ENCODE results near the gene SPNS2. TPM values are rescaled to one million over a fixed set of nuclear protein-coding genes. Genes with fewer than 3 reads are reported as not detected.
"Not testable (repeated sequence)": the region's sequence is repeated elsewhere in the genome, so short reads cannot be mapped to it uniquely, and the experiment has no call there.

SPNS2 gene
- total and polyA plus RNA-seq, 2 of the 8 experiments (the other 6 are each of a cell fraction or from before 2014, with no cell fraction given), result 1.2 to 1.5 TPM

DNA sequence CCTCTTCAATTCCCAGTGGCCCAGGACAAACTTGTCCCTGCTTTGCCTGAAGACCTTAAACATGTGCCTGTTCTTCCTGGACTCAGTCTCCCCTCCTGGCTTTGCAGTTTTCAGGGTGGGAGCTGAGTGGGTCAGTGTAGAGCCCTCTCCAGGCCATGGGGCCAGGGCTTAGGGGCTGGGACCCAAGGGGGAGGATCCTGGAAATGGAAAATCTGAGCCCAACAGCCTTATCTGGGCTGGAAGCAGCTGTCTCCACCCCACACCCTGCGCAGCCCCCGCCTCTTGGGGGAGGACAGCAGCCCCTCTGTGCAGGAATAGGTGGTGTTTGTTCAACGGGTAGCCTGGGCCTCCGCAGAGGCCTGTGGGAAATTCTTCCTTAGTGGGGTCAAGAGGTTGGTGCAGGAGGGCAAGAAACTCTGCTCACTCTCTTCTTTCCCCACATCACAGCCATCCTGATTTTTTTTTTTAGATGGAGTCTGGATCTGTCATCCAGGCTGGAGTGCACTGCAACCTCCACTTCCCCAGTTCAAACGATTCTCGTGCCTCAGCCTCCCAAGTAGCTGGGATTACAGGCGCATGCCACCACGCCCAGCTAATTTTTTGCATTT, 78.8 kb downstream of the SPNS2 start (continued):
- no peak for TF ChIP-seq CEBPB (IDR thresholded peaks at IDR 0.05; ENCODE audit: low read depth, low read length)

DNA sequence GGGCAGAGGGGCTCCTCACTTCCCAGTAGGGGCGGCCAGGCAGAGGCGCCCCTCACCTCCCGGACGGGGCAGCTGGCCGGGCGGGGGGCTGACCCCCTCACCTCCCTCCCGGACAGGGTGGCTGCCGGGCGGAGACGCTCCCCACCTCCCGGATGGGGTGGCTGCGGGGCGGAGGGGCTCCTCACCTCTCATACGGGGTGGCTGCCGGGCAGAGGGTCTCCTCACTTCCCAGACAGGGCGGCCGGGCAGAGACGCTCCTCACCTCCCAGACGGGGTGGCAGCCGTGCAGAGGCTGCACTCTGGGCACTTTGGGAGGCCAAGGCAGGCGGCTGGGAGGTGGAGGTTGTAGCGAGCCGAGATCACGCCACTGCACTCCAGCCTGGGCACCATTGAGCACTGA, 79.7 kb downstream of the SPNS2 start:
- H2AK5ac ChIP-seq (ENCODE audit: low read depth, low read length); H3K9me3 ChIP-seq (ENCODE audit: insufficient read depth in 2 of 2, low read depth in 1 of 2, low read length in 1 of 2); H3K14ac ChIP-seq (ENCODE audit: insufficient read length); H2AFZ ChIP-seq (ENCODE audit: low read length); H4K20me1 ChIP-seq (replicated peaks in 1 of 2; ENCODE audit: control insufficient read depth in 1 of 2, insufficient read depth in 2 of 2, low read length in 2 of 2); H3K4ac ChIP-seq (replicated peaks; ENCODE audit: insufficient read length, low read depth, low read length); H3K56ac ChIP-seq (replicated peaks; ENCODE audit: insufficient read length, low read depth, low read length); H4K91ac ChIP-seq (replicated peaks; ENCODE audit: insufficient read length, low read length); H2BK120ac ChIP-seq (replicated peaks; ENCODE audit: low read depth, low read length); H4K5ac ChIP-seq (ENCODE audit: insufficient read length, low read depth, low read length); H3K23ac ChIP-seq (ENCODE audit: insufficient read length); H2BK20ac ChIP-seq (ENCODE audit: low read length); H2BK5ac ChIP-seq (ENCODE audit: low read depth, low read length); H2BK15ac ChIP-seq (ENCODE audit: low read length); H3K27ac ChIP-seq (ENCODE audit: low read depth, low read length); H3K23me2 ChIP-seq (ENCODE audit: low read depth, low read length); H3K4me2 ChIP-seq (ENCODE audit: insufficient read depth in 1 of 2, low read depth in 2 of 2, low read length in 2 of 2); H3K79me1 ChIP-seq (ENCODE audit: low read depth, low read length); POLR2A ChIA-PET (ENCODE audit: partially characterized antibody); H3K9ac ChIP-seq (replicated peaks in 1 of 4; ENCODE audit: extremely low read depth in 1 of 4, low read depth in 3 of 4, low read length in 3 of 4); H3K18ac ChIP-seq (ENCODE audit: extremely low read depth, low read length); H4K8ac ChIP-seq (ENCODE audit: extremely low read depth, insufficient read depth, low read length); DNase-seq (ENCODE audit: low read depth in 1 of 2, low spot score in 2 of 2); H3K4me3 ChIP-seq (ENCODE audit: extremely low read depth in 1 of 4, insufficient read depth in 2 of 4, low read depth in 3 of 4, low read length in 4 of 4); FAIRE-seq; H3K27me3 ChIP-seq (replicated peaks in 1 of 4; ENCODE audit: control insufficient read depth in 3 of 4, extremely low read depth in 1 of 4, insufficient read depth in 3 of 4, low read length in 3 of 4); H2BK12ac ChIP-seq (ENCODE audit: low read depth, low read length); H3K79me2 ChIP-seq (ENCODE audit: control insufficient read depth in 1 of 2, insufficient read depth in 2 of 2, low read length in 2 of 2); H3K36me3 ChIP-seq (ENCODE audit: control insufficient read depth in 2 of 4, insufficient read depth in 4 of 4, low read length in 3 of 4): not testable (repeated sequence)
- CTCF ChIA-PET (ENCODE audit: partially characterized antibody), result interaction anchor here (0.6 to 8.8 kb wide), 4 partner anchors 10 to 143 kb away, joined by 3 to 114 read pairs (median 10); no protein-coding TSS in a partner anchor
- 92% methylated on average over 12 of the region's 24 CpGs; no CpG with 5 or more reads in 1 of the 2 experiments for WGBS, 2 experiments (ENCODE audit: extremely low coverage in 1 of 2, insufficient coverage in 1 of 2, insufficient read length in 1 of 2, insufficient replicate concordance in 2 of 2, low coverage in 1 of 2, low lambda C conversion rate in 2 of 2, missing lambda C conversion rate in 1 of 2)
- peaks cover 4 to 30% (median 18%) of the 10 kb centered on the region in 4 experiments for H3K4me1 ChIP-seq (replicated peaks in 1 of 4; ENCODE audit: control insufficient read depth in 3 of 4, insufficient read depth in 4 of 4, low read length in 3 of 4)
